GM21825 (cell line): Measurements from ENCODE around the gene TM9SF4.
"Not testable (repeated sequence)": the region's sequence is repeated elsewhere in the genome, so short reads cannot be mapped to it uniquely, and the experiment has no call there.

ENCODE experiments used
- ATAC-seq: cut with Tn5 transposase; IDR thresholded peaks from one replicate; pipeline ENCODE4 v1.9.1; 2021; ENCODE audit warnings: mild to moderate bottlenecking, moderate library complexity; ENCODE audit not compliant: unreplicated experiment

TM9SF4 gene

GRCh38 chr20:32089637-32090362 lies 19.7 kb upstream of the TM9SF4 start:
- ATAC-seq = no peak

GRCh38 chr20:32091888-32092346 lies 17.6 kb upstream of the TM9SF4 start:
- no peak for ATAC-seq

GRCh38 chr20:32098786-32099185 lies 10.7 kb upstream of the TM9SF4 start:
- ATAC-seq = no peak

GRCh38 chr20:32108814-32109391 lies 611 bp upstream of the TM9SF4 start:
- ATAC-seq = no peak

GRCh38 chr20:32110173-32110704 lies 725 bp downstream of the TM9SF4 start:
- ATAC-seq = no peak

GRCh38 chr20:32110727-32111126 lies 1.2 kb downstream of the TM9SF4 start:
- no peak for ATAC-seq

GRCh38 chr20:32111156-32111686 lies 1.7 kb downstream of the TM9SF4 start:
- ATAC-seq = no peak

GRCh38 chr20:32111753-32112152 lies 2.2 kb downstream of the TM9SF4 start:
- ATAC-seq = no peak

GRCh38 chr20:32112841-32113240 lies 3.3 kb downstream of the TM9SF4 start:
- ATAC-seq = no peak

- ATAC-seq = no peak
Measured at GRCh38 chr20:32113591-32114260, 4.2 kb downstream of the TM9SF4 start.

GRCh38 chr20:32114305-32114960 lies 4.9 kb downstream of the TM9SF4 start:
- ATAC-seq = no peak

- no peak for ATAC-seq
Measured at GRCh38 chr20:32115211-32115767, 5.8 kb downstream of the TM9SF4 start.

GRCh38 chr20:32116079-32116521 lies 6.6 kb downstream of the TM9SF4 start:
- no peak for ATAC-seq

- not testable (repeated sequence) for ATAC-seq
Measured at GRCh38 chr20:32116796-32117195, 7.3 kb downstream of the TM9SF4 start.

GRCh38 chr20:32118427-32118826 lies 8.9 kb downstream of the TM9SF4 start:
- ATAC-seq = not testable (repeated sequence)

- no peak for ATAC-seq
Measured at GRCh38 chr20:32119734-32120133, 10.2 kb downstream of the TM9SF4 start.

GRCh38 chr20:32121908-32122307 lies 12.4 kb downstream of the TM9SF4 start:
- ATAC-seq = not testable (repeated sequence)

- no peak for ATAC-seq
Measured at GRCh38 chr20:32123088-32123487, 13.6 kb downstream of the TM9SF4 start.

- ATAC-seq = no peak
Measured at GRCh38 chr20:32124916-32125454, 15.5 kb downstream of the TM9SF4 start.

- ATAC-seq = no peak
Measured at GRCh38 chr20:32125506-32125905, 16.0 kb downstream of the TM9SF4 start.
